ENCODE results near the gene ANKMY1.

- TF ChIP-seq, protein P1, sequence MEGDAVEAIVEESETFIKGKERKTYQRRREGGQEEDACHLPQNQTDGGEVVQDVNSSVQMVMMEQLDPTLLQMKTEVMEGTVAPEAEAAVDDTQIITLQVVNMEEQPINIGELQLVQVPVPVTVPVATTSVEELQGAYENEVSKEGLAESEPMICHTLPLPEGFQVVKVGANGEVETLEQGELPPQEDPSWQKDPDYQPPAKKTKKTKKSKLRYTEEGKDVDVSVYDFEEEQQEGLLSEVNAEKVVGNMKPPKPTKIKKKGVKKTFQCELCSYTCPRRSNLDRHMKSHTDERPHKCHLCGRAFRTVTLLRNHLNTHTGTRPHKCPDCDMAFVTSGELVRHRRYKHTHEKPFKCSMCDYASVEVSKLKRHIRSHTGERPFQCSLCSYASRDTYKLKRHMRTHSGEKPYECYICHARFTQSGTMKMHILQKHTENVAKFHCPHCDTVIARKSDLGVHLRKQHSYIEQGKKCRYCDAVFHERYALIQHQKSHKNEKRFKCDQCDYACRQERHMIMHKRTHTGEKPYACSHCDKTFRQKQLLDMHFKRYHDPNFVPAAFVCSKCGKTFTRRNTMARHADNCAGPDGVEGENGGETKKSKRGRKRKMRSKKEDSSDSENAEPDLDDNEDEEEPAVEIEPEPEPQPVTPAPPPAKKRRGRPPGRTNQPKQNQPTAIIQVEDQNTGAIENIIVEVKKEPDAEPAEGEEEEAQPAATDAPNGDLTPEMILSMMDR (IDR thresholded peaks at IDR 0.05; ENCODE audit: poor library complexity): no peak
- TF ChIP-seq EZH2 (IDR thresholded peaks at IDR 0.05; ENCODE audit: borderline replicate concordance): no peak
Measured at GRCh38 chr2:240506406-240507059, 51.3 kb downstream of the ANKMY1 start.

All from hepatocyte (in vitro differentiated cells).